ENCODE measurements around the gene MOCS3.

- TF ChIP-seq ZNF396 (CRISPR knock-in tag; IDR thresholded peaks at IDR 0.05; ENCODE audit: borderline replicate concordance) (no peak), CTCF (IDR thresholded peaks at IDR 0.05) (no peak), CBFB (CRISPR knock-in tag; IDR thresholded peaks at IDR 0.05; ENCODE audit: low read depth) (no peak), E2F4 (CRISPR knock-in tag; IDR thresholded peaks at IDR 0.05; ENCODE audit: borderline replicate concordance, low read depth) (no peak), AFF4 (CRISPR knock-in tag; IDR thresholded peaks at IDR 0.05; ENCODE audit: borderline replicate concordance) (no peak), ESRRA (CRISPR knock-in tag; IDR thresholded peaks at IDR 0.05; ENCODE audit: borderline replicate concordance) (no peak), KAT7 (CRISPR knock-in tag; IDR thresholded peaks at IDR 0.05; ENCODE audit: borderline replicate concordance) (no peak), E2F1 (CRISPR knock-in tag; IDR thresholded peaks at IDR 0.05) (no peak), FOXJ3 (CRISPR knock-in tag; IDR thresholded peaks at IDR 0.05; ENCODE audit: borderline replicate concordance) (no peak), CREB1 (CRISPR knock-in tag; IDR thresholded peaks at IDR 0.05) (no peak)
These were observed 43.2 kb upstream of the MOCS3 start for GRCh38 chr20:50915424-50915823.

Data from WTC11 (cell line).